ENCODE measurements around the gene CCDC7.
"Not testable (repeated sequence)": the region's sequence is repeated elsewhere in the genome, so short reads cannot be mapped to it uniquely, and the experiment has no call there.

Gene CCDC7

DNA sequence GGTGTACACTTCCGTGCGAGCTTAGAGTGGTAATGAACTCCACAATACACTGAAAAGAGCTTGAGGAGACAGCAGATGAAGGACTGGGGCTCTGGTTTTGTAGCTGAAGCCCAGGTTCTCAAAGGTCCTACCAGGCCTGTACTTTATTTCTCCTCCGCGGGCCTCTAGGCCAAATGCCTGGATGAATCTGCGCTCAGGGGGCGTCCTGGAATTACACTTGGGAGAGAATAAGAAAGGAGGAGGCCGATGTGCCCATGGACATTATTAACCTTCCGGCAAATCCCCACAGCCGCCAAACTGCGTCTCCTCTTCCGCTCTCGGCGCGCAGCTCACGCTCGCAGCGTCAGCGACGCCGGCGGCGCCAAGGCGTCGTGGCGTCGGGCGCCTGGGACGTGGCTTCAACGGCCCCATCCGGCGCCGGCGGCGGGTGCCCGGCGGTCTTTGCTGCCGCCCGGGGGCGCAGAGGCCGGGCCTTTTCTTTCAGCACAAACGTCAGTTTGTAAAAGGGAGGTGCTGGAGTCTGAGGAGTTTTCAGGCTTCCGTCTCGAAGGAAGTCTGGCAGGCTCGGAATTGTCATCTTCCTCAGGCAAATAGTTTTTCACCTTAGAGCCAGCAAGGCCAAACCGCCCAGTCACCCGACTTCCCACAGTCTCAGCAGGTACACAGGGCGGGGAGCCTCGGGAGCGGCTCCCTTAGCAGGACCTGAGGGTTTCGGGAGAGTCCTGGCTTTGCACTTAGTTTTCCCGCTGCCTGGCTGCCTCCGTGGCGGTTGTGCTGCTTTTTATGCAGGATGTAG lies at the start of gene CCDC7:
CCDC7 (plus strand) TSS at position 401 of the 796 bp plus-strand sequence. CDS start 5,503 bp downstream, outside the sequence.
- peak; percentile 78 for DNase-seq
- in situ Hi-C loops (cut with HindIII; ENCODE audit: low pct_ligation_motif_present, low pct_unique_long_range_greater_than_20kb, low sequenced_read_pairs): no loop called here

DNA sequence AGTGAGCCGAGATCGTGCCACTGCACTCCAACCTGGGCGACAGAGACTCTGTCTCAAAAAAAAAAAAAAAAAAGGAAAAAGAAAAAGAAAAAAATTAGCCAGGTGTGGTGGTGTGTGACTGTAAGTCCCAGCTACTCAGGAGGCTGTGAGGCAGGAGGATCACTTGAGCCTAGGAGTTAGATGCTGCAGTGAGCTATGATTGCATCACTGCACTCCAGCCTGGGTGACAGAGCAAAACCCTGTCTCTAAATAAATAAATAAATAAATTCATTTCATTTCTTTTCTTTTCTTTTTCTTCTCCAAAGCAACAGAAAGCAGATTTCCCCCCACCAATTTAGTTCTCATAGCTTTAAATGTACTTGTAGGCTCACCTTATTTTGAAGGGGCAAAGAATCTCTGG lies 48.8 kb upstream of the CCDC7 start:
- in situ Hi-C loops (cut with HindIII; ENCODE audit: low pct_ligation_motif_present, low pct_unique_long_range_greater_than_20kb, low sequenced_read_pairs): not testable (repeated sequence)

DNA sequence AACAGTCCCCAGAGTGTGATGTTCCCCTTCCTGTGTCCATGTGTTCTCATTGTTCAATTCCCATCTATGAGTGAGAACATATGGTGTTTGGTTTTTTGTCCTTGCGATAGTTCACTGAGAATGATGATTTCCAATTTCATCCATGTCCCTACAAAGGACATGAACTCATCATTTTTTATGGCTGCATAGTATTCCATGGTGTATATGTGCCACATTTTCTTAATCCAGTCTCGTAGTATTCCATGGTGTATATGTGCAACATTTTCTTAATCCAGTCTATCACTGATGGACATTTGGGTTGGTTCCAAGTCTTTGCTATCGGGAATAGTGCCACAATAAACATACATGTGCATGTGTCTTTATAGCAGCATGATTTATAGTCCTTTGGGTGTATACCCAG lies 46.2 kb upstream of the CCDC7 start:
- in situ Hi-C loops (cut with HindIII; ENCODE audit: low pct_ligation_motif_present, low pct_unique_long_range_greater_than_20kb, low sequenced_read_pairs); DNase-seq: not testable (repeated sequence)

More for the DNA sequence above, 48.8 kb upstream of the CCDC7 start:
- DNase-seq: not testable (repeated sequence)

DNA sequence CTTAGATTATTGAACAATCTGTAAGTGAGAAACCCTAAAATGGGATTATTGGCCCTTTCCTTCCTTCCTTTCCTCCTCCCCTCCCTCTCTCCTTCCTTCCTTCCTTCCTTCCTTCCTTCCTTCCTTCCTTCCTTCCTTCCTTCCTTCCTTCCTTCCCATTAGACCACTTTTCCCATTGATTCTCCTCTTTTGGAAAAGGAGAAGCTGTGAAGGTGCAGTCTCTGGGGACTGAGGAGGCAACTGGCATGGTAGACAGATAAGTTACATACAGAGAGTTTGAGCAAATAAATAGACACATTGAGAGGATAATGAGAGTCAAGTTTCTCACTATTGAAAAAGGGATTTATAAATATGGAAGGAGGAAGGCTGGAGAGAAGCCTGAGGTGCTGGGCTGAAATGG lies 45.0 kb upstream of the CCDC7 start:
- no peak for DNase-seq

DNA sequence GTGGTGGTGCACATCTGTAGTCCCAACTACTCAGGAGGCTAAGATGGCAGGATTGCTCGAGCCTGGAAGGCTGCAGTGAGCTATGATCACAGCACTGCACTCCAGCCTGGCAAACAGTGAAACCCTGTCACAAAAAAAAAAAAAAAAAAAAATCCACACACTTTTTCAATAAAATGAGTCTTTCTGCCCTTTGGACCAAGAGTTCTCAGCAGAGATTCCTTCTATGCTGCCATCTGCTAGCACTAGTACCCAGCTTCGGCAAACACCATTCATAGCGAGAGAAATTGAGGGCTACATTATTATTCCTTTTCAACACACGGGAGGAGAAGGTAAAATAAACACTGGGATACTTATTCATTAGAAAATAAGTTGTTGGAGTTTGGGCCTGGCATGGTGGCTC lies 43.4 kb upstream of the CCDC7 start:
- in situ Hi-C loops (cut with HindIII; ENCODE audit: low pct_ligation_motif_present, low pct_unique_long_range_greater_than_20kb, low sequenced_read_pairs): no loop called here
- DNase-seq: no peak

More for the DNA sequence above, 45.0 kb upstream of the CCDC7 start:
- in situ Hi-C loops (cut with HindIII; ENCODE audit: low pct_ligation_motif_present, low pct_unique_long_range_greater_than_20kb, low sequenced_read_pairs): no loop called here

DNA sequence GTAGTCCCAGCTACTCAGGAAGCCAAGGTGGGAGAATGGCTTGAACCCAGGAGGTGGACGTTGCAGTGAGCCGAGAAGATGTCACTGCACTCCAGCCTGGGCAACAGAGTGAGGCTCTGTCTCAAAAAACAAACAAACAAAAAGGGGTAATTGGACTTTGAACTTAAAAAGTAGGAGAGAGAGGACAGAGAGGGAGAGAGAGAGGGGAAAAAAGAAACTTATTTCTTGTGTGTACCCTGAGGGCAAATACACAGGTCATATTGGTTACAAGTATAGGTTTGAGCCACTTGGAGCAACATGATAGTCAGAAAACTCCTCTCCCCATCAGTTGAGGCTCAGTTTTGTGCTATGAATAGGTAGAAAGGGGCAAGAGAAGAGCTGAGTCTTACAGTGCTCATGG lies 42.8 kb upstream of the CCDC7 start:
- DNase-seq: no peak
- in situ Hi-C loops (cut with HindIII; ENCODE audit: low pct_ligation_motif_present, low pct_unique_long_range_greater_than_20kb, low sequenced_read_pairs): no loop called here

DNA sequence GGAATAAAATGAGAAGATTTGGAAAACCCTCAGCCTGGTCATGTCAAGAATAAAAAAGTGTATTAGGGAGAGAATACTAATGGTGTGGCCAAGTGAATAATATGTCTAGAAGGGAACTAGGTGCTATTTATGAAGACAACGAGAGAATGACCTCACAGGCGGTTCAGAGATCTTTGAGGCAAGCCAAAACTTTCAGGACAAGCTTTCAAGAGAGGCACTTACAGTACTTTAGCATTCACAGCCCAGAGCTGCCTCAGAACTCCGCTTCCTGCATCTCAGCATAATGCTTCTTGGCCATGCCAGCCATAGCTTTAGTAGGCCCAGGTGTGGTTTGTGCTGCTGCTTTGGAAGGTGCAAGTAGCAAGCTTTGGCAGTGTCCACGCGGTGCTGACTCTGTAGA lies 37.2 kb upstream of the CCDC7 start:
- no peak for DNase-seq
- in situ Hi-C loops (cut with HindIII; ENCODE audit: low pct_ligation_motif_present, low pct_unique_long_range_greater_than_20kb, low sequenced_read_pairs): no loop called here

DNA sequence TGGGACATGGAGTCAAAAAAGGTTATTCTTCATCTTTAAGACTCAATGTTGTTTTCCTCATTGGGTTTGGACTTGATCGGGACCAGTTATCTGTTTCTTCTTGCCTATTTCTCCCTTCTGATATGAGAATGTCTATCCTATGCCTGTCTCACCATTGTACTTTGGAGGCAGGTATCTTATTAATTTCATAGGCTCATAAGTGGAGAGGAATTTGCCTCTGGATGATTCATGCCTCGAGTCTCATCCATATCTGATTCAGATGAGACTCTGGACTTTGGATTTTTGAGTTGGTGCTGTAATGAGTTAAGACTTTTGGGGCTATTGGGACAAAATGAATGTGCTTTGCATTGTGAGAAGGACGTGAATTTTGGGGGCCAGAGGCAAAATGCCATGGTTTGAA lies 36.2 kb upstream of the CCDC7 start:
- DNase-seq: no peak
- in situ Hi-C loops (cut with HindIII; ENCODE audit: low pct_ligation_motif_present, low pct_unique_long_range_greater_than_20kb, low sequenced_read_pairs): no loop called here

DNA sequence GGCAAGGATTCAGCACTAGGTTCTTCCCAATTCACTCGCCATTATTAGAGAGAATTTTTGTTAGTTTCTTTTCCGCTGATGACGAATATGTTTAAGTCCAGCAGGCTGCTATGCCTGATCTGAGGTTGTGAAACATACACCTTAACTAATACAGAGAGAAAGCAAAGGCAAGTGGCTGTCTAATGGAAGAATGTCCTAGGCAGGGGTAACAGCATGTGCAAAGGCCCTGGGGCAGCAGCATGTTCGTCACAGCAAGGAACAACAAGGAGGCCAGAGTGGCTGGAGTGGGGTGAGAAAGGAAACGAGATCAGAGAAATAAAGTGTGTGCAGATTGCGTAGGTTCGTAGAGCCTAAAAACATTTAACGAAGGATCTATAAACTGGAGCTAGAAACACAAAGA lies 35.4 kb upstream of the CCDC7 start:
- no peak for DNase-seq
- in situ Hi-C loops (cut with HindIII; ENCODE audit: low pct_ligation_motif_present, low pct_unique_long_range_greater_than_20kb, low sequenced_read_pairs): no loop called here

DNA sequence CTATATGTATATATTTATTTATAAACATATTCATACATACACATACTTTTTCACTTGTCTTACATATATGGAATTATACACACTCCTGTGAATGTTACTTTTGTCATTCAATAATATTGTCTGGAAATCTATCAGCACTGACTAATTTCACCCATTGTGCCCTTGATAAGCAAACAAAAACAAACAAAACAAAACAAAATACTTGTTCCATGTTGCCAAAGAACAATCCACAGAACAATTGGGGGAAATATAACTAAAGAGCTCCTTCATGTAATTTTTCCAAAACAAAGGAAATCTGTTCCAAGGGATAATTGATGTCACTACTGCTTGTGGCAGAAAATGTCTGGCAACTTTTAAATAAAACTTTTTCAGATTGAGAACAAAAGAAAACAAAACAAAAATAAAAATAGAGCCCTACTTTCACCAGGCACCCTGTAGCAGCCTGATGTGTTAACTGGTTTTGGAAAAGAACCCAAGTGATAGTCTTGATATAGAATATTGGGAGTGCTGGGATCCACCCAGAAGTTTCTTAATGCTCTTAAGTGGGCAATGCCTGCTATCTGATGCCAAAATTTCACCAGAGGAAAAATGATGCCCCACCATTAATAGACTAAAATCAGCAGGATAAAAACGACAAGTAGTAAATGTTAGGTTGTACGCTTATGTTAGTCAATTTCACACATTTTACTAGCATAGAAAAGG lies 34.0 kb upstream of the CCDC7 start:
- DNase-seq: no peak
- in situ Hi-C loops (cut with HindIII; ENCODE audit: low pct_ligation_motif_present, low pct_unique_long_range_greater_than_20kb, low sequenced_read_pairs): no loop called here

DNA sequence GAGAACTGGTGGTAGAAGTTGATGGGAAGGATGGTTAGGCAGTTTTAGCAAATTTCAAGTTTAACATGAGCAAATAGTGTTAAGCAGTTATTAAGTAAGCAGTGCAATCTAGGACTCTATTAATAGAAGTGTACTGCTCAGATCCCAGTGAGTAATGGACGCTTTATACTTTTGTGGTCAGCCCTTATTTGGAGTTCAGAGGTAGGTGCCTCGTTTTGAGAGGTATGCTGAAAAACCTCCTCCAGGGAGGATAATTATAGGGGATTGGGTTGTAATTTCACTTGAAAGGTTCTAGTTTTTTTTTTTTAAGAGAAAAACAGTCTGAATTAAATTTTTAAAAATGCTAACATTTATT lies 33.5 kb upstream of the CCDC7 start:
- no peak for DNase-seq
- in situ Hi-C loops (cut with HindIII; ENCODE audit: low pct_ligation_motif_present, low pct_unique_long_range_greater_than_20kb, low sequenced_read_pairs): no loop called here

DNA sequence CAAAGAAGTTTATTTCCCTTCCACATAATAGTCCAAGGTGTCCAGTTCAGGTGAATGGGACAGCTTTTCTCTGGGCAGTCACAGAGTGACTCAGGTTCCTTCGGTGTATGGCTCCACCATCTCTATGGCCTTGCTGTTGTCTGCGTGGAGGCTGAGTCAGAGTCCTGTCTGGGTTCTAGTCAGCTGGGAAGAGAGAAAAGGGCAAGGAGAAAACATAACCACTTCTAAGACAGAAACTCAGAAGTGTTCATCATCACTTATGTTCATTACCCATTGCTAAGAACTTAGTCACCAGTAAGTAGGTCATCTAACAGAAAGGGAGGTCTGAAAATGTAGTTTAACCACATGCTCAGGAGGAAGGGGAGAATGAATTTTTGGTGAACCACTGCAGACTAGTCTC lies 32.4 kb upstream of the CCDC7 start:
- in situ Hi-C loops (cut with HindIII; ENCODE audit: low pct_ligation_motif_present, low pct_unique_long_range_greater_than_20kb, low sequenced_read_pairs): no loop called here
- peak; percentile 44 for DNase-seq

DNA sequence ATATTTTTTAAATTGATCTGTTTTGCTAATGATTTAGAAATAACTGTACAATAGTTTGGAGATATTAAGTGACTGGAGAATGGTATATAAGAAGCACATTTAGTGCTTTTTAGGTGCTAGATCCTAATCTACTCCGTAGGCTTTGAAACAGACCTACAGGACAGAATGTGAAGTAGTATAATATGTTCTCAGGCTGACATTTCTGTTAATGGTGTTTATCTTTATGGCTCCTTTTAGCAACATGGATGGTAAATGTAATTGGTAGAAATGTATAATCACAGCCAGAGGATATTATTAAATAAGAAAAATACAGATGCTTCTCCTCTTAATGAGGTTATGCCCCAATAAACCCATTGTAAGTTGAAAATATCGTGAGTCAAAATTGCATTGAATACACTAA lies 30.6 kb upstream of the CCDC7 start:
- no peak for DNase-seq
- in situ Hi-C loops (cut with HindIII; ENCODE audit: low pct_ligation_motif_present, low pct_unique_long_range_greater_than_20kb, low sequenced_read_pairs): no loop called here

DNA sequence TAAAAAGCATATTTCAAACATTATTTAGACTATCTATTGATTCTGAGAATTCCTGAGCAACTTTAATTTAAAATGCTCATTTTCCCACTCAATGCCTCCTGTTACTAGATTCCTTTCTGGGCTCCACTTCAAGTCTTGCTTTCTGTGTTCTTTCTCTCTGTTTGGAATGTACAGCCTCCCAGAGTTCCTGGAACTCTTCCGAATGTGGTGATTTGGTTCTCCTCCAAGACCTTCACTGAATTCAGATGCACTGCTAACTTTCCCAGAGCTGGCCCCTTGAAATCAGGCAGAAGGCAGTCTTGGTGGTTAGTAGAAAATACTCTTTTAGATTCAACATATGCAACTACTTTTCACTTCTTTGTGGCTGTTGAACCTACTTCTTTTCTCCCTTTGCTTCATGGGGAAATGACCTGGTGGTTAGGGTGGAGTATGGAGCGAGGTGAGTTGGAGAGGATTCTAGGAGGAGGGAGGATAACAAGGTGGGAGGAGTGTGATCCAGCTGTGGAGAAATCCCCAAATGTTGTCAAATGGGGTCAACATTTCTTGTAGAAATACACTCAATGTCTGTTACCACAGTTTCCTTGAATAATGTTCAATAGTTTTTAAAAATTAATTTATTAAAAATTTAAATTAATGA lies 27.9 kb upstream of the CCDC7 start:
- in situ Hi-C loops (cut with HindIII; ENCODE audit: low pct_ligation_motif_present, low pct_unique_long_range_greater_than_20kb, low sequenced_read_pairs): no loop called here
- no peak for DNase-seq

DNA sequence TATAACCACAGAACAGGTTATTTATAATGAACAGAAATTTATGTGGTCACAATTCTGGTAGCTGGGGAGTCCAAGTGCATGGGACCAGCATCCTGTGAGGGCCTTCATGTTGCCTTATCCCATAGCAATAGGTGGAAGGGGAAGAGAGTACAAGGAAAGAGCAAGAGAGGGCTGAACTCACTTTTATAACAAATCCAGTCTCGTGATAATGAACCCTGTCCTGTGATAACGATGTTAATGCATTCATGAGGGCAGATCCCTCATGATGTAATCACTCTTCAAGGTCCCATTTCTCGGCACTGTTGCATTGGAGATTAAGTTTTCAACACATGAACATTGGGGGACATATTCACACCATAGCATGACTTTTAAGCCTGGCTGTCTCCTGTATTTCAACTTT lies 27.4 kb upstream of the CCDC7 start:
- in situ Hi-C loops (cut with HindIII; ENCODE audit: low pct_ligation_motif_present, low pct_unique_long_range_greater_than_20kb, low sequenced_read_pairs): no loop called here

DNA sequence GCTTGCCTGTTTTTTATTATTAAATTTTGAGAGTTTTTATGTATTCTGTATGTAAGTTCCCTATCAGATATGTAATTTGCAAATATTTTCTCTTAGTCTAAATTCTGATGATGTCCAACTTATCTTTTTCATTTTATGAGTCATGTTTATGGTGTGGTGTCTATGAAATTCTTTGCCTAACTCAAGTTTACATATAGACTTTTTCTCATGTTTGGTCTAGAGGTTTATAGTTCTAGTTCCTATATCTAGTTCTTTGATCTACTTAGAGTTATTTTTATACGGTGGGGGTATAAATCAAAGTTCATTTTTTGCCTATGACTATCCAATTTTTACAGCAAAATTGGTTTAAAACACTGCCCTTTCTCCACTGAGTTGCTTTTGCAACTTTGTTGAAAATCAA lies 26.3 kb upstream of the CCDC7 start:
- in situ Hi-C loops (cut with HindIII; ENCODE audit: low pct_ligation_motif_present, low pct_unique_long_range_greater_than_20kb, low sequenced_read_pairs): no loop called here
- DNase-seq: no peak

More for the DNA sequence above, 27.4 kb upstream of the CCDC7 start:
- no peak for DNase-seq

DNA sequence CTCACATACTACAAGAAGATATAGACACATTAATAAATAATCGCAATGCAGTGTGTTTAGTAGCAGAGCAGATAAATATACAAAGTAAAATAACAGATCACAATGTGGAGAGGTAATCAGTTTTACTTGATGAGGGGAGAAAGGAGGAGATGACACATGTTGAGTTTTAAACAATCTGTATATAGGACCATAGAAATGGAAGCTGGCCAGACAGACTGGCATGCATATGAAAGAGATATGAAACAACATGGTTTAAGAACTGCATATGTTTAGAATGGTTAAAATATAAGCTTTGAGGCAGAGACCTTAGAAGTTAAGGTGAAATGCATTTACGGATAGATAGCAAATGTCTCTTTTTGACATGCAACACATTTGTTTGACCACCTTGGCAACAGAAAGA lies 19.8 kb upstream of the CCDC7 start:
- no peak for DNase-seq
- in situ Hi-C loops (cut with HindIII; ENCODE audit: low pct_ligation_motif_present, low pct_unique_long_range_greater_than_20kb, low sequenced_read_pairs): no loop called here

DNA sequence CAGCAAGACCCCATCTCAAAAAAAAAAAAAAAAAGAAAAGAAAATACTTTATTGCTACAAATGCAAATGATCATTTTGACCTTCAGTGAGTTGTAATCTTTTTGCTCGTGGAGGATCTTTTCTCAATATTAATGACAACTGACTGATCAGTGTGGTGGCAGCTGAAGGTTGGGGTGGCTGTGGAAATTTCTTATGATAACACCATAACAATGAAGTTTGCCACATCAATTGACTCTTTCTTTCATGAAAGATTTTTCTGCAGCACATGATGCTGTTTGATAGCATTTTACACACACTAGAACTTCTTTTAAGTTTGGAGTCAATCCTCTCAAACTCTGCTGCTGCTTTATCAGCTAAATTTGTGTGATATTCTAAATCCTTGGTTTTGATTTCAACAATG lies 12.4 kb upstream of the CCDC7 start:
- DNase-seq: no peak
- in situ Hi-C loops (cut with HindIII; ENCODE audit: low pct_ligation_motif_present, low pct_unique_long_range_greater_than_20kb, low sequenced_read_pairs): no loop called here

DNA sequence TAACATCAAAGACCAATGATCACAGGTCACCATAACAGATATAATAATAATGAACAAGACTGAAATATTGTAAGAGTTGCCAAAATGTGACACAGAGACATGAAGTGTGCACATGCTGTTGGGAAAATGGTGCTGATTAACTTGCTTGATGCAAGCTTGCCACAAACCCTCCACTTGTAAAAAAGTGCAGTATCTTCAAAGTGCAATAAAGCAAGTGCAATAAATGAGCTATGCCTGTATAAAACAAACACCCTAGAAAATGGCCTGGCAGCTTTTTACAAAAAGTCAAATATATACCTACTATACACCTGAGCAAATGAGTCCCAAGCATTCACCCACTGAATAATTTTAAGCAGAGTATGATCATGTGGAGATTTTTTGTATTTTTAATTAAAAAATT lies 9.7 kb upstream of the CCDC7 start:
- no peak for DNase-seq
- in situ Hi-C loops (cut with HindIII; ENCODE audit: low pct_ligation_motif_present, low pct_unique_long_range_greater_than_20kb, low sequenced_read_pairs): no loop called here

DNA sequence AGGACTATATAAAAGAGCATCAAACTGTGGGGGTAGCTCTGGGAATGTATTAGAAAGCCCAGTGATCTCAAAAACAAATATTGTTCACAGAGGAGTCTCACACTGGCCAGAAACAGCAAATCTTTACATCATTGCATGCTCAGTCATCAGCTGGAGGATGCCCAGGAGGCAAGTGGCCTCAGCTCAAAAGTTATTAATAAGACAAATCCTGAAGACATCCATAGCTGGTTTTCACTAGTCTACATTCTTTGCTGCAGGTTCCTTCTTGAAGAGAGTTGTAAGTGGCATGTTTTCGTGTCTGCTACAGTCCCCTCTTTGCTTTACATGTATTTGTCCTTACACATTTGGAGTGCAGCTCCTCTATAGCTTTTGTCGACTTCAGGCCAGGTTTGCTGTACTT lies 8.6 kb upstream of the CCDC7 start:
- no peak for DNase-seq
- in situ Hi-C loops (cut with HindIII; ENCODE audit: low pct_ligation_motif_present, low pct_unique_long_range_greater_than_20kb, low sequenced_read_pairs): no loop called here
